ENCODE data around the gene CREB5. TPM values are rescaled to one million over a fixed set of nuclear protein-coding genes. Genes with fewer than 3 reads are reported as not detected.

The CREB5 gene
- total and polyA plus RNA-seq, 2 of the 8 experiments (the other 6 are each of a cell fraction or from before 2014, with no cell fraction given): 2.4 to 2.7 TPM

GRCh38 chr7:28411876-28412662 is at the start of gene CREB5 (continued):
- peak; percentile 58 to 68 for TF ChIP-seq RAD21 (IDR thresholded peaks at IDR 0.05 in 1 of 2, conservative IDR thresholded peaks at IDR 0.05 in 1 of 2; ENCODE audit: low read depth in 2 of 2, low read length in 2 of 2)
- TF ChIP-seq CHD1 (IDR thresholded peaks at IDR 0.05; ENCODE audit: low read depth, low read length): no peak
- no peak for TF ChIP-seq HDAC6 (IDR thresholded peaks at IDR 0.05; ENCODE audit: low read depth, low read length)
